PC-3 (cell line): ENCODE results near the gene FCN2.

Experiments used
- CTCF ChIP-seq: fragments of 300-600 bp; sonication (generic); conservative IDR thresholded peaks from 2 replicates; pipeline ENCODE4 v1.5.1; 2017; ENCODE audit warnings: antibody characterized with exemption, low read depth, mild to moderate bottlenecking, low read length
- EZH2 ChIP-seq: fragments of 300-600 bp; sonication (generic); IDR thresholded peaks from one replicate; pipeline ENCODE4 v1.6.1; 2017; ENCODE audit warnings: antibody characterized with exemption, mild to moderate bottlenecking, low read length; ENCODE audit not compliant: unreplicated experiment
- EZH2phosphoT487 ChIP-seq: fragments of 300-600 bp; sonication (generic); IDR thresholded peaks from 2 replicates; pipeline ENCODE4 v1.6.1; 2018; ENCODE audit warnings: mild to moderate bottlenecking, antibody characterized with exemption, low read length, borderline replicate concordance

- no peak for TF ChIP-seq CTCF
- no peak for TF ChIP-seq EZH2phosphoT487
- no peak for TF ChIP-seq EZH2
Observed at GRCh38 chr9:134895908-134896833, 15.6 kb downstream of the FCN2 start.
